Kidney (tissue), 14 donors: ENCODE data around the gene CALML3. TPM values are rescaled to one million over a fixed set of nuclear protein-coding genes. Genes with fewer than 3 reads are reported as not detected.
A peak's percentile ranks its signal among the peaks of the same experiment; 100 is the strongest.

Source experiments
- DNase-seq, 5 donors: peaks; one replicate each; pipeline ENCODE4 v3.0.0-alpha.2; 2013 to 2020
- FAIRE-seq: peaks from 2 replicates; lab custom pipeline; 2012; peaks lifted over from hg19 to GRCh38; lab: Jason Lieb, UNC
- H3K27ac ChIP-seq, 2 donors: one replicate each; pipeline ENCODE4 v1.7.0; 2013; ENCODE audit warnings: low read depth in 2 of 2, low read length in 2 of 2, inconsistent platforms in 1 of 2
- H3K27me3 ChIP-seq: one replicate; pipeline ENCODE4 v1.7.1; 2013; ENCODE audit warnings: low read length, inconsistent platforms; ENCODE audit not compliant: control insufficient read depth, insufficient read depth
- H3K36me3 ChIP-seq, 3 donors: one replicate each; pipeline versions ENCODE4 v1.7.0 to v1.7.1; 2013; ENCODE audit warnings: low read length in 3 of 3, control low read depth in 1 of 3, inconsistent platforms in 1 of 3; ENCODE audit not compliant: insufficient read depth in 3 of 3, control insufficient read depth in 2 of 3
- H3K4me1 ChIP-seq, 3 donors: one replicate each; pipeline versions ENCODE4 v1.7.0 to v1.7.1; 2013; ENCODE audit warnings: low read length in 3 of 3, inconsistent platforms in 1 of 3, low read depth in 1 of 3; ENCODE audit not compliant: control insufficient read depth in 2 of 3, insufficient read depth in 2 of 3
- H3K4me3 ChIP-seq, 3 donors: one replicate each; pipeline versions ENCODE4 v1.7.0 to v1.8.1; 2013; ENCODE audit warnings: low read length in 3 of 3, control low read depth in 1 of 3, inconsistent platforms in 1 of 3
- H3K9ac ChIP-seq, 3 donors: one replicate each; pipeline versions ENCODE4 v1.7.0 to v1.7.1; 2013; ENCODE audit warnings: low read length in 3 of 3, control low read depth in 1 of 3, inconsistent platforms in 1 of 3
- H3K9me3 ChIP-seq, 3 donors: one replicate each; pipeline versions ENCODE4 v1.7.0 to v1.7.1; 2013; ENCODE audit warnings: low read length in 3 of 3, control low read depth in 1 of 3, inconsistent platforms in 1 of 3; ENCODE audit not compliant: control insufficient read depth in 2 of 3, insufficient read depth in 1 of 3
- CTCF ChIP-seq: IDR thresholded peaks from 3 replicates; pipeline ENCODE4 v1.5.1; 2012; ENCODE audit warnings: mild to moderate bottlenecking, moderate library complexity, borderline replicate concordance; ENCODE audit not compliant: insufficient read depth; ENCODE audit errors: extremely low read depth
- intact Hi-C: fragments of 100-400 bp; cut with DNase I; formaldehyde crosslinking; loops from one replicate; pipeline ENCODE4 v1.11.1; 2022
- polyA plus RNA-seq: library from polyadenylated mRNA; stranded (reverse); fragments of 350-450 nt; fragmentation: Illumina TruSeq; extraction: RNeasy Lipid Tissue Mini Kit (QIAGEN cat#74804); gene quantifications from one replicate; pipeline ENCODE4 v1.2.3, GENCODE V29; 2014; ENCODE audit warnings: low read depth, low replicate concordance; ENCODE audit not compliant: insufficient read depth
- total RNA-seq: library from RNA; stranded (reverse); fragmentation: NEBNext Ultra II Directional; extraction: Animal tissue kit (Norgen Biotek cat#: 25700); gene quantifications from one replicate; pipeline ENCODE4 v1.2.1, GENCODE V29; 2021
- donor health status: control.
- donor health status: control.
- donor health status: control.
- donor health status: control.
- donor health status: control.
- donor health status: DM: yes; HTN: yes; CAD: no.
- donor health status: Normal renal cell carcinoma (clear cell type).

CALML3 gene
- total and polyA plus RNA-seq, 2 donors from 2014 or later, result 15.9 TPM; not detected in 1

DNA sequence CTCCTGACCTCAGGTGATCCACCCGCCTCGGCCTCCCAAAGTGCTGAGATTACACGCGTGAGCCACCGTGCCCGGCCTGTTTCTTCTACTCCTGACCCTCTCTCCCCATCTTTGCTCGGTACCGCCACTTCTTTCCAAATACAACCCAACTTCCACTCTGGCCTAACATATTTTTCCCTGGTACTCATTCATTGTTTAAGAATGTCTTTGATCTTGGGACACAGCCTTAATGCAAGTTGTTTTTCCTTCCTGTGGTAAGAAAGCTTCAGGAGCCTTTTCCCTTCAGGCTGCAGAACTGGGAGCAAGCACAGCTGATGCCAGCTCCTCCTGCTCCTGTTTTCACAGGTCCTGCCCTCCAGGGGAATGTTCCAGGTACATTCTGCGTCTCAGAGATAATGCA, 13.7 kb downstream of the CALML3 start:
- Histone ChIP-seq H3K9ac (no peak overlapping the region), H3K4me3 (no peak overlapping the region), H3K36me3 (no peaks in the 10 kb centered on the region), H3K9me3 (peaks cover 0 to 4% (median 0%) of the 10 kb centered on the region in 3 donors), H3K4me1 (no peaks in the 10 kb centered on the region), H3K27me3 (no peaks in the 10 kb centered on the region), H3K27ac (no peak overlapping the region)
- intact Hi-C loops, result no loop called here
- peak in 2 of 5 donors; percentile 13 to 18 for DNase-seq
- TF ChIP-seq CTCF, result no peak
- no peak for FAIRE-seq

- no peaks in the 10 kb centered on the region for H3K4me1 ChIP-seq
- H3K9ac ChIP-seq, result no peak overlapping the region
- FAIRE-seq (no peak), DNase-seq (peak in 2 of 5 donors; percentile 25 to 56)
- H3K9me3 ChIP-seq, result peaks cover 0 to 7% (median 0%) of the 10 kb centered on the region in 3 donors
- TF ChIP-seq CTCF, result no peak
- no peak overlapping the region for H3K4me3 ChIP-seq
- no peaks in the 10 kb centered on the region for H3K36me3 ChIP-seq
- no peaks in the 10 kb centered on the region for H3K27me3 ChIP-seq
- no peak overlapping the region for H3K27ac ChIP-seq
- intact Hi-C loops, result no loop called here
Measured at GRCh38 chr10:5538892-5539651, 14.3 kb downstream of the CALML3 start.

DNA sequence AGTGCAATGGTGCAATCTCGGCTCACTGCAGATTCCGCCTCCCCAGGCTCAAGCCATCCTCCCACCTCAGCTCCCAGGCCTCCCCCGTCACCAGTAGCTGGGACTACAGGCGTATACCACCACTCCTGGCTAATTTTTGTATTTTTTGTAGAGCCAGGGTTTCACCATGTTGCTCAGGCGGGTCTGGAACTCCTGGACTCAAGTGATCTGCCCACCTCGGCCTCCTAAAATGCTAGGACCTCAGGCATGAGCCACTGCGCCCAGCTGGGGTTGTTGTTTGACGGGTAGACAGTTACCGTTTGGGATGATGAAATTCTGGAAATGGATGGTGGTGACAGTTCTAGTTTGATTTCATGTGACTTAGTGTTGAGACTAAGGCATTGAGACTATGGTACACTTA, 15.3 kb downstream of the CALML3 start:
- no peaks in the 10 kb centered on the region for H3K36me3 ChIP-seq
- no peak overlapping the region for H3K4me3 ChIP-seq
- no peaks in the 10 kb centered on the region for H3K27me3 ChIP-seq
- H3K4me1 ChIP-seq, result no peaks in the 10 kb centered on the region
- FAIRE-seq, result no peak
- H3K9ac ChIP-seq, result no peak overlapping the region
- peak in 2 of 5 donors; percentile 16 to 34 for DNase-seq
- H3K27ac ChIP-seq, result no peak overlapping the region
- no peak for TF ChIP-seq CTCF
- peaks cover 0 to 7% (median 0%) of the 10 kb centered on the region in 3 donors for H3K9me3 ChIP-seq
- intact Hi-C loops, result no loop called here

DNA sequence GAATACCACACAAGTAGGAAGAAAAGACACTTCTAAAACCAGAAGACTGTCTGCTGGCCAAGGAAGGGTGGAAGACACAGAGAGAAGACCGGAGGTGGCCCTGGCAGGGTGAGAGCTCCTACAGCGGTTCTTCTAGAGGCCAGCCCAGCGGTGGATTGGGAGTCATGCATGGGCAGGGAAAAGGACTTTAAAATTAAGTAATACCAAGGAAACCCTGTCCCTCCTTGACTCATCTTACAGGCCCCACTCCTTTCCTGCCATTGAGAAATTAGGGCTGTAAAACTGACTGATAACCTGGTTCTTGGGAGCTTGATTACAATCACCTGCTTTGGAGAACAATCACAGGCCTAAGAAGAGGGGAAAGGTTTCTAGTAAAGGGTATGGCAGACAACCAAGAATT, 16.1 kb downstream of the CALML3 start:
- Histone ChIP-seq H3K9ac (no peak overlapping the region), H3K4me1 (no peaks in the 10 kb centered on the region), H3K36me3 (no peaks in the 10 kb centered on the region), H3K27me3 (no peaks in the 10 kb centered on the region), H3K9me3 (peaks cover 0 to 7% (median 0%) of the 10 kb centered on the region in 3 donors), H3K4me3 (no peak overlapping the region), H3K27ac (no peak overlapping the region)
- no peak for FAIRE-seq
- intact Hi-C loops, result no loop called here
- no peak for TF ChIP-seq CTCF
- peak in 2 of 5 donors; percentile 8 to 25 for DNase-seq
